Esophagus squamous epithelium (tissue), 5 donors: ENCODE data around the gene BHLHE23. TPM values are rescaled to one million over a fixed set of nuclear protein-coding genes. Genes with fewer than 3 reads are reported as not detected.

Source experiments
- DNase-seq: peaks from one replicate; lab custom pipeline; 2025; lab: John Stamatoyannopoulos, UW
- H3K27ac ChIP-seq, 4 donors: fragments of 200-600 bp; sonication (generic); one replicate each; pipeline ENCODE4 v1.5.1; 2016 to 2019; ENCODE audit warnings: mild to moderate bottlenecking in 1 of 4
- H3K27me3 ChIP-seq, 4 donors: fragments of 200-600 bp; sonication (generic); 1 replicate in 3 of 4; 2 replicates in 1 of 4; pipeline versions ENCODE4 v1.5.1 to v1.6.0; 2017 to 2021; ENCODE audit warnings: antibody characterized with exemption in 1 of 4
- H3K36me3 ChIP-seq, 3 donors: fragments of 200-600 bp; sonication (generic); one replicate each; pipeline ENCODE4 v1.5.1; 2016 to 2019
- H3K4me1 ChIP-seq, 3 donors: fragments of 200-600 bp; sonication (generic); one replicate each; pipeline ENCODE4 v1.5.1; 2017 to 2019
- H3K4me3 ChIP-seq, 4 donors: fragments of 200-600 bp; sonication (generic); 1 replicate in 3 of 4; 2 replicates in 1 of 4; pipeline ENCODE4 v1.5.1; 2016 to 2019; ENCODE audit warnings: mild to moderate bottlenecking in 2 of 4, moderate library complexity in 1 of 4
- H3K9me3 ChIP-seq, 3 donors: fragments of 200-600 bp; sonication (generic); one replicate each; pipeline ENCODE4 v1.5.1; 2016 to 2019
- POLR2A ChIP-seq, 4 donors: fragments of 450-650 bp; IDR thresholded peaks; one replicate each; pipeline ENCODE4 v1.6.1; 2017; ENCODE audit warnings: antibody characterized with exemption in 4 of 4, mild to moderate bottlenecking in 4 of 4, moderate library complexity in 3 of 4
- WGBS, 2 donors: methylation state at CpG; one replicate each; pipeline ENCODE4 v1.1.5; 2018; 5-methylcytosine and 5-hydroxymethylcytosine counted together
- intact Hi-C: fragments of 100-400 bp; cut with DNase I; formaldehyde crosslinking; loops from one replicate; pipeline ENCODE4 v1.15.0; 2022
- total RNA-seq, 4 donors: library from RNA; depleted of rRNA; stranded (reverse); fragments of >200 nt; gene quantifications; one replicate each; pipeline ENCODE4 v1.1.0, GENCODE V29; 2016
- TF ChIP-seq, protein P1 (sequence below), 6 experiments: fragments of 450-650 bp in 4 of 6; fragments of 200-600 bp in 2 of 6; sonication (generic) in 2 of 6; IDR thresholded peaks; one replicate each; pipeline ENCODE4 v1.5.1; 2016 to 2019; ENCODE audit warnings: antibody characterized with exemption in 6 of 6, mild to moderate bottlenecking in 4 of 6, moderate library complexity in 4 of 6
- donor health status: DM: yes; HTN: yes; CAD: no.

The BHLHE23 gene
- total RNA-seq, 4 donors from 2014 or later: not detected

DNA sequence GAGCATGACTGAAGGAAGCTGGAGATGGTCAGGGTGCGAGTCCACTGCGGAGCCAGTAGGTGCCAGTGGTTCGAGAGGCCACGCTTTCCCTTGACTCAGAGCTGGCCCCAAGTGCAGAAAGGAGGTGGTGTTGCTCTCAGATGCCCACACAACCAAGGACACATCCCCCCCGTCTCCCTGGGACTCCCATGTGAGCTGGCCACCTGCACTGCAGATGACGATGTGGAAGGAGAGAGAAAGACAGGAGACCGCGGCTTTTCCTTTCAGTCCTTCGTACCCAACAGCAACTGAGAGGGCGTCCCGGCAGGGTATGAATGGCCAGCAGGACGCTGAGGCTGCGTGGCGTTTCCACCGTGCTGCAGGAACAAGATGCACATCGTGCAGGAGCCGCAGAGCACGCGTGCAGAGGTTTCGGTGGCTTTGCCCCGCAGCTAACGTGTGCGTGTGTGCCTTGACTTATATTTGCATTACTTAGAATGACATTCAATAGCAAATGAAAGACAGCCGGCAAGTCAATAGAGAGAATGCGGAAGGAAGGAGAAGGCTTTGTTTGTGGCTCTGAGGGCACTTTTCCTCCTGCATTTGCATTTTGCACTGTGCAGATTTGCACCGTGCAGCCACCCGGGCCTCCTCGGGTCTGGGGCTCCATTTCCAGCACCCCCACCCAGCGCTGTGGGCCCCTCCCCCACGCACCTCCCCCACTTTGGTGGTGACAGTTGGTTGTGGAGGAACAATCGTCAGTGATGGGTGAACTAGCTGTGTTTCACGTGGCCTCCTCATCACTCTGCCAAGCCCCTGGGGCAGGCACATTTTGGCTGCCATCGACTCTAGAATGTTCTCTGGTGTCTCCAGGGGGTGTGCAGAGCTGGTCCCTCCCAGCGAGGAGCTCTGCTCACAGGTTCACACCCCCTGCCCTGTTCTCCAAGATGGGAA is 26.4 kb upstream of the BHLHE23 start:
- intact Hi-C loops: no loop called here
- no peaks in the 10 kb centered on the region for H3K36me3 ChIP-seq
- peaks cover 4 to 10% (median 6%) of the 10 kb centered on the region in 3 donors for H3K4me1 ChIP-seq
- H3K27me3 ChIP-seq: peaks cover 0 to 97% (median 12%) of the 10 kb centered on the region in 4 donors
- WGBS, 2 donors: 8 to 13% methylated on average over 11 to 13 of the region's 34 CpGs
- H3K4me3 ChIP-seq: no peak overlapping the region
- DNase-seq: no peak
- TF ChIP-seq, protein P1, sequence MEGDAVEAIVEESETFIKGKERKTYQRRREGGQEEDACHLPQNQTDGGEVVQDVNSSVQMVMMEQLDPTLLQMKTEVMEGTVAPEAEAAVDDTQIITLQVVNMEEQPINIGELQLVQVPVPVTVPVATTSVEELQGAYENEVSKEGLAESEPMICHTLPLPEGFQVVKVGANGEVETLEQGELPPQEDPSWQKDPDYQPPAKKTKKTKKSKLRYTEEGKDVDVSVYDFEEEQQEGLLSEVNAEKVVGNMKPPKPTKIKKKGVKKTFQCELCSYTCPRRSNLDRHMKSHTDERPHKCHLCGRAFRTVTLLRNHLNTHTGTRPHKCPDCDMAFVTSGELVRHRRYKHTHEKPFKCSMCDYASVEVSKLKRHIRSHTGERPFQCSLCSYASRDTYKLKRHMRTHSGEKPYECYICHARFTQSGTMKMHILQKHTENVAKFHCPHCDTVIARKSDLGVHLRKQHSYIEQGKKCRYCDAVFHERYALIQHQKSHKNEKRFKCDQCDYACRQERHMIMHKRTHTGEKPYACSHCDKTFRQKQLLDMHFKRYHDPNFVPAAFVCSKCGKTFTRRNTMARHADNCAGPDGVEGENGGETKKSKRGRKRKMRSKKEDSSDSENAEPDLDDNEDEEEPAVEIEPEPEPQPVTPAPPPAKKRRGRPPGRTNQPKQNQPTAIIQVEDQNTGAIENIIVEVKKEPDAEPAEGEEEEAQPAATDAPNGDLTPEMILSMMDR (IDR thresholded peaks at IDR 0.05): no peak
- TF ChIP-seq POLR2A (IDR thresholded peaks at IDR 0.05): no peak
- no peaks in the 10 kb centered on the region for H3K9me3 ChIP-seq
- no peak overlapping the region for H3K27ac ChIP-seq

- no peak for TF ChIP-seq POLR2A (IDR thresholded peaks at IDR 0.05)
- TF ChIP-seq, protein P1 (IDR thresholded peaks at IDR 0.05): no peak
- Histone ChIP-seq H3K4me1 (peaks cover 4 to 10% (median 6%) of the 10 kb centered on the region in 3 donors), H3K27me3 (peaks cover 0 to 97% (median 17%) of the 10 kb centered on the region in 4 donors), H3K4me3 (no peak overlapping the region), H3K27ac (no peak overlapping the region), H3K9me3 (no peaks in the 10 kb centered on the region), H3K36me3 (no peaks in the 10 kb centered on the region)
- no peak for DNase-seq
- intact Hi-C loops: no loop called here
- 47 to 66% methylated on average over 9 to 15 of the region's 22 CpGs for WGBS, 2 donors
Observed at GRCh38 chr20:63032026-63032800, 25.4 kb upstream of the BHLHE23 start.

- Histone ChIP-seq H3K27me3 (peaks cover 0 to 97% (median 20%) of the 10 kb centered on the region in 4 donors), H3K4me3 (no peak overlapping the region), H3K36me3 (no peaks in the 10 kb centered on the region), H3K4me1 (peaks cover 4 to 10% (median 6%) of the 10 kb centered on the region in 3 donors), H3K9me3 (no peaks in the 10 kb centered on the region), H3K27ac (no peak overlapping the region)
- no peak for TF ChIP-seq POLR2A (IDR thresholded peaks at IDR 0.05)
- TF ChIP-seq, protein P1 (IDR thresholded peaks at IDR 0.05): no peak
- WGBS, 2 donors: 80 to 83% methylated on average over 1 to 6 of the region's 24 CpGs
- intact Hi-C loops: no loop called here
- DNase-seq: no peak
Observed at GRCh38 chr20:63031251-63032014, 24.7 kb upstream of the BHLHE23 start.

- no peak for DNase-seq
- Histone ChIP-seq H3K4me1 (peaks cover 4 to 20% (median 6%) of the 10 kb centered on the region in 3 donors), H3K4me3 (no peak overlapping the region), H3K9me3 (no peaks in the 10 kb centered on the region), H3K27me3 (peaks cover 0 to 97% (median 22%) of the 10 kb centered on the region in 4 donors), H3K36me3 (no peaks in the 10 kb centered on the region), H3K27ac (no peak overlapping the region)
- 16 to 20% methylated on average over 12 to 13 of the region's 37 CpGs for WGBS, 2 donors
- intact Hi-C loops: no loop called here
- TF ChIP-seq, protein P1 (IDR thresholded peaks at IDR 0.05): no peak
- TF ChIP-seq POLR2A (IDR thresholded peaks at IDR 0.05): no peak
Observed at GRCh38 chr20:63029358-63030121, 22.8 kb upstream of the BHLHE23 start.
